ENCODE measurements around the gene EFNA5. TPM values are rescaled to one million over a fixed set of nuclear protein-coding genes. Genes with fewer than 3 reads are reported as not detected.

The EFNA5 gene
- total RNA-seq, 1 donor from 2014 or later = 12.0 TPM

GRCh38 chr5:107368615-107369014 lies 302.1 kb downstream of the EFNA5 start:
- no peaks in the 10 kb centered on the region for H3K36me3 Mint-ChIP-seq (ENCODE audit: insufficient read depth)
- no peak overlapping the region for H3K4me3 Mint-ChIP-seq (ENCODE audit: low read depth)
- no peaks in the 10 kb centered on the region for H3K27me3 Mint-ChIP-seq
- no peak overlapping the region for H3K27ac Mint-ChIP-seq
- TF ChIP-seq CTCF (IDR thresholded peaks at IDR 0.05; ENCODE audit: unreplicated experiment) = no peak
- no peak for DNase-seq (ENCODE audit: low spot score, unreplicated experiment)
- peaks cover 14% of the 10 kb centered on the region for H3K4me1 Mint-ChIP-seq (ENCODE audit: low read depth)
- H3K9me3 Mint-ChIP-seq (ENCODE audit: low read depth) = no peaks in the 10 kb centered on the region

- no peak for DNase-seq (ENCODE audit: low spot score, unreplicated experiment)
- H3K27ac Mint-ChIP-seq = no peak overlapping the region
- no peaks in the 10 kb centered on the region for H3K36me3 Mint-ChIP-seq (ENCODE audit: insufficient read depth)
- H3K9me3 Mint-ChIP-seq (ENCODE audit: low read depth) = no peaks in the 10 kb centered on the region
- H3K4me3 Mint-ChIP-seq (ENCODE audit: low read depth) = no peak overlapping the region
- no peak for TF ChIP-seq CTCF (IDR thresholded peaks at IDR 0.05; ENCODE audit: unreplicated experiment)
- no peaks in the 10 kb centered on the region for H3K27me3 Mint-ChIP-seq
- H3K4me1 Mint-ChIP-seq (ENCODE audit: low read depth) = peaks cover 13% of the 10 kb centered on the region
Observed at GRCh38 chr5:107367939-107368338, 302.8 kb downstream of the EFNA5 start.

GRCh38 chr5:107367480-107367879 lies 303.3 kb downstream of the EFNA5 start:
- no peak for DNase-seq (ENCODE audit: low spot score, unreplicated experiment)
- peaks cover 13% of the 10 kb centered on the region for H3K4me1 Mint-ChIP-seq (ENCODE audit: low read depth)
- H3K9me3 Mint-ChIP-seq (ENCODE audit: low read depth) = no peaks in the 10 kb centered on the region
- H3K27ac Mint-ChIP-seq = no peak overlapping the region
- H3K36me3 Mint-ChIP-seq (ENCODE audit: insufficient read depth) = no peaks in the 10 kb centered on the region
- H3K27me3 Mint-ChIP-seq = no peaks in the 10 kb centered on the region
- no peak overlapping the region for H3K4me3 Mint-ChIP-seq (ENCODE audit: low read depth)
- TF ChIP-seq CTCF (IDR thresholded peaks at IDR 0.05; ENCODE audit: unreplicated experiment) = no peak

GRCh38 chr5:107365320-107366109 lies 305.2 kb downstream of the EFNA5 start:
- H3K9me3 Mint-ChIP-seq (ENCODE audit: low read depth) = no peaks in the 10 kb centered on the region
- no peak overlapping the region for H3K4me3 Mint-ChIP-seq (ENCODE audit: low read depth)
- H3K27ac Mint-ChIP-seq = no peak overlapping the region
- no peaks in the 10 kb centered on the region for H3K36me3 Mint-ChIP-seq (ENCODE audit: insufficient read depth)
- H3K4me1 Mint-ChIP-seq (ENCODE audit: low read depth) = peaks cover 13% of the 10 kb centered on the region
- H3K27me3 Mint-ChIP-seq = no peaks in the 10 kb centered on the region
- no peak for TF ChIP-seq CTCF (IDR thresholded peaks at IDR 0.05; ENCODE audit: unreplicated experiment)
- no peak for DNase-seq (ENCODE audit: low spot score, unreplicated experiment)

GRCh38 chr5:107364443-107365319 lies 306.1 kb downstream of the EFNA5 start:
- H3K4me3 Mint-ChIP-seq (ENCODE audit: low read depth) = no peak overlapping the region
- H3K4me1 Mint-ChIP-seq (ENCODE audit: low read depth) = peaks cover 13% of the 10 kb centered on the region
- TF ChIP-seq CTCF (IDR thresholded peaks at IDR 0.05; ENCODE audit: unreplicated experiment) = no peak
- DNase-seq (ENCODE audit: low spot score, unreplicated experiment) = no peak
- H3K27me3 Mint-ChIP-seq = no peaks in the 10 kb centered on the region
- H3K27ac Mint-ChIP-seq = no peak overlapping the region
- H3K9me3 Mint-ChIP-seq (ENCODE audit: low read depth) = no peaks in the 10 kb centered on the region
- H3K36me3 Mint-ChIP-seq (ENCODE audit: insufficient read depth) = no peaks in the 10 kb centered on the region

Data from progenitor cell of endocrine pancreas (in vitro differentiated cells).